HepG2 (cell line): ENCODE results near the gene CDC42EP1. TPM values are rescaled to one million over a fixed set of nuclear protein-coding genes. Genes with fewer than 3 reads are reported as not detected.

Experiments
- CENPT ChIP-seq: sonication (generic); formaldehyde crosslinking; IDR thresholded peaks from 2 replicates; pipeline ENCODE4 v1.8.0; 2022; ENCODE audit warnings: low read depth, mild to moderate bottlenecking, moderate library complexity, missing genetic modification reagents
- KDM2A ChIP-seq: sonication (generic); formaldehyde crosslinking; IDR thresholded peaks from 2 replicates; pipeline ENCODE4 v1.4.0; 2020; ENCODE audit warnings: low read depth, missing genetic modification reagents, borderline replicate concordance
- MTF2 ChIP-seq: sonication (generic); formaldehyde crosslinking; IDR thresholded peaks from 2 replicates; pipeline ENCODE4 v1.5.0; 2020; ENCODE audit warnings: missing genetic modification reagents, borderline replicate concordance
- SAFB2 ChIP-seq: sonication (generic); formaldehyde crosslinking; IDR thresholded peaks from 2 replicates; pipeline ENCODE4 v1.5.1; 2020; ENCODE audit warnings: missing genetic modification reagents, low read depth, mild to moderate bottlenecking, borderline replicate concordance
- THAP11 ChIP-seq: IDR thresholded peaks from 2 replicates; pipeline ENCODE4 v1.6.1; 2016; ENCODE audit warnings: missing biosample characterization, missing genetic modification reagents
- ZFYVE20 ChIP-seq: sonication (generic); formaldehyde crosslinking; IDR thresholded peaks from 2 replicates; pipeline ENCODE4 v1.8.0; 2023; ENCODE audit warnings: low read depth, mild to moderate bottlenecking, moderate library complexity, missing genetic modification reagents, borderline replicate concordance
- ZNF335 ChIP-seq: sonication (generic); formaldehyde crosslinking; IDR thresholded peaks from 2 replicates; pipeline ENCODE4 v1.4.0; 2020; ENCODE audit warnings: missing genetic modification reagents
- ZNF446 ChIP-seq: sonication (generic); formaldehyde crosslinking; IDR thresholded peaks from 2 replicates; pipeline ENCODE4 v1.5.0; 2020; ENCODE audit warnings: mild to moderate bottlenecking, missing genetic modification reagents
- ZNF709 ChIP-seq: sonication (generic); formaldehyde crosslinking; IDR thresholded peaks from 2 replicates; pipeline ENCODE4 v1.5.0; 2020; ENCODE audit warnings: mild to moderate bottlenecking, missing genetic modification reagents
- ZNF713 ChIP-seq: sonication (generic); formaldehyde crosslinking; IDR thresholded peaks from 2 replicates; pipeline ENCODE4 v1.4.0; 2020; ENCODE audit warnings: mild to moderate bottlenecking, missing genetic modification reagents
- ZZZ3 ChIP-seq: sonication (generic); formaldehyde crosslinking; IDR thresholded peaks from 2 replicates; pipeline ENCODE4 v1.4.0; 2020; ENCODE audit warnings: missing genetic modification reagents, mild to moderate bottlenecking, borderline replicate concordance
- polyA plus RNA-seq, 8 experiments: library from polyadenylated mRNA; depleted of rRNA in 3 of 8; stranded (reverse) in 7 of 8; unstranded in 1 of 8; fragments of >200 nt; fragmentation: Illumina TruSeq in 4 of 8; extraction: Trizol in 4 of 8; gene quantifications; 2 replicates each; pipeline versions ENCODE4 v1.2.1 to v1.2.3, GENCODE V29; 2011 to 2016; ENCODE audit warnings: low read depth in 4 of 8, missing spikeins in 1 of 8, mixed read lengths in 1 of 8; ENCODE audit not compliant: insufficient read depth in 1 of 8
- total RNA-seq, 5 experiments: library from RNA; depleted of rRNA; stranded (reverse); fragments of >200 nt; fragmentation: Illumina TruSeq; extraction: Trizol; gene quantifications; 2 replicates each; pipeline ENCODE4 v1.2.3, GENCODE V29; 2016; ENCODE audit warnings: low read depth in 1 of 5
- TF ChIP-seq, protein P1 (sequence below): fragments of 450-650 bp; IDR thresholded peaks from 2 replicates; pipeline ENCODE4 v1.6.1; 2016
- TF ChIP-seq, protein P2 (sequence below): conservative IDR thresholded peaks from 2 replicates; pipeline ENCODE4 v1.6.1; 2018; ENCODE audit warnings: missing genetic modification reagents
- TF ChIP-seq, protein P3 (sequence below): sonication (generic); formaldehyde crosslinking; IDR thresholded peaks from 2 replicates; pipeline ENCODE4 v1.8.0; 2022; ENCODE audit warnings: missing genetic modification reagents, low read depth, mild to moderate bottlenecking, borderline replicate concordance
- TF ChIP-seq, protein P4 (sequence below): sonication (generic); formaldehyde crosslinking; IDR thresholded peaks from 2 replicates; pipeline ENCODE4 v1.5.0; 2020; ENCODE audit warnings: mild to moderate bottlenecking, missing genetic modification reagents, borderline replicate concordance
- TF ChIP-seq, protein P5 (sequence below): sonication (generic); formaldehyde crosslinking; IDR thresholded peaks from 2 replicates; pipeline ENCODE4 v1.4.0; 2020; ENCODE audit warnings: missing genetic modification reagents, borderline replicate concordance

The CDC42EP1 gene
- total and polyA plus RNA-seq, 2 of the 13 experiments (the other 11 are each of a cell fraction or from before 2014, with no cell fraction given), result 17.1 to 29.5 TPM

DNA sequence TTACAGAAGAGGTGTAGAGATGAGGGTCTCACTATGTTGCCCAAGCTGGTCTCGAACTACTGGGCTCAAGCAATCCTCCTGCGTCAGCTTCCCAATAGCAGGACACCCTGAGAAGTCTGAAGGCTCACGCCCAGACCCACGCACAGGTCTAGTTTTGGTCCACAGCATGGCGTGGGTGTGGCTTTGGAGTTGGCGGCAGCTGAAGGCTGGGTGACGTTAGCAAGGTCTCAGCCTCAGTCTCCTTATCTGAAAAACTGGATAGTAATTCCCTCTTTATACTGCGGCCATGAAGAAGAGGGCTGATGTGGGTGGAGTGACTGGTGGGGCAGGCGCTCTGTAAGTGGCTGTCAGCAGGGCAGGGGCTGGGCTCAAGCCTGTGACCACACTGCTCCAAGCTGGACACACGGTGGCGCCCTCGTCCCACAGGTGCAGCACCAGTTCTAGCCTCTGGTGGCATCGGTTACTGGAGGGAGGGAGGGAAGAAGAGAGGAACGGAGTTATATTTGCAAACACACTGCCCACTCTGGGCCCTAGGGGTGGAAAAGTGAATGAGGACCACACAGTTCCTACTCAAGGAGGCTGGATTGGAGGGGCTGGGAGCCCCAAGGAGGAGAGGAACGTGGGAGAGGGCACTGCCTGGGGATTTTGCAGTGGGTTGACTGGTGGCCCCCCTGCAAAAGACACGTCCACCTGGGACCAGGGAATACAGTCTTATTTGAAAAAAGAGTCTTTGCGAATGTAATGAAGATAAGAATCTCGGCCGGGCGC, 21.5 kb upstream of the CDC42EP1 start (continued):
- TF ChIP-seq, protein P1, sequence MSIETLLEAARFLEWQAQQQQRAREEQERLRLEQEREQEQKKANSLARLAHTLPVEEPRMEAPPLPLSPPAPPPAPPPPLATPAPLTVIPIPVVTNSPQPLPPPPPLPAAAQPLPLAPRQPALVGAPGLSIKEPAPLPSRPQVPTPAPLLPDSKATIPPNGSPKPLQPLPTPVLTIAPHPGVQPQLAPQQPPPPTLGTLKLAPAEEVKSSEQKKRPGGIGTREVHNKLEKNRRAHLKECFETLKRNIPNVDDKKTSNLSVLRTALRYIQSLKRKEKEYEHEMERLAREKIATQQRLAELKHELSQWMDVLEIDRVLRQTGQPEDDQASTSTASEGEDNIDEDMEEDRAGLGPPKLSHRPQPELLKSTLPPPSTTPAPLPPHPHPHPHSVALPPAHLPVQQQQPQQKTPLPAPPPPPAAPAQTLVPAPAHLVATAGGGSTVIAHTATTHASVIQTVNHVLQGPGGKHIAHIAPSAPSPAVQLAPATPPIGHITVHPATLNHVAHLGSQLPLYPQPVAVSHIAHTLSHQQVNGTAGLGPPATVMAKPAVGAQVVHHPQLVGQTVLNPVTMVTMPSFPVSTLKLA, result no peak
- TF ChIP-seq THAP11 (CRISPR knock-in tag) (0 out of 2 replicates have a peak, but pooled peaks have one; percentile 41), KDM2A (CRISPR knock-in tag) (peak; percentile 62; the same call in 1 of the 2 replicates), SAFB2 (CRISPR knock-in tag) (no peak), ZNF713 (no peak), ZNF709 (0 out of 2 replicates have a peak, but pooled peaks have one; percentile 49), ZNF446 (CRISPR knock-in tag) (no peak), ZNF335 (CRISPR knock-in tag) (no peak), CENPT (CRISPR knock-in tag) (no peak), MTF2 (no peak), ZFYVE20 (no peak), ZZZ3 (CRISPR knock-in tag) (no peak)
- TF ChIP-seq, protein P2, sequence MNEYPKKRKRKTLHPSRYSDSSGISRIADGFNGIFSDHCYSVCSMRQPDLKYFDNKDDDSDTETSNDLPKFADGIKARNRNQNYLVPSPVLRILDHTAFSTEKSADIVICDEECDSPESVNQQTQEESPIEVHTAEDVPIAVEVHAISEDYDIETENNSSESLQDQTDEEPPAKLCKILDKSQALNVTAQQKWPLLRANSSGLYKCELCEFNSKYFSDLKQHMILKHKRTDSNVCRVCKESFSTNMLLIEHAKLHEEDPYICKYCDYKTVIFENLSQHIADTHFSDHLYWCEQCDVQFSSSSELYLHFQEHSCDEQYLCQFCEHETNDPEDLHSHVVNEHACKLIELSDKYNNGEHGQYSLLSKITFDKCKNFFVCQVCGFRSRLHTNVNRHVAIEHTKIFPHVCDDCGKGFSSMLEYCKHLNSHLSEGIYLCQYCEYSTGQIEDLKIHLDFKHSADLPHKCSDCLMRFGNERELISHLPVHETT, result no peak
- TF ChIP-seq, protein P3, sequence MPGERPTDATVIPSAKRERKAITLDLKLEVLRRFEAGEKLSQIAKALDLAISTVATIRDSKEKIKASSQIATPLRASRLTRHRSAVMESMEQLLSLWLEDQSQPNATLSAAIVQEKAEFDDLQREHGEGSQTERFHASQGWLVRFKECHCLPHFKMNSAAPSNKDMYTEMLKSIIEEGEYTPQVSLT (CRISPR knock-in tag), result no peak
- TF ChIP-seq, protein P4, sequence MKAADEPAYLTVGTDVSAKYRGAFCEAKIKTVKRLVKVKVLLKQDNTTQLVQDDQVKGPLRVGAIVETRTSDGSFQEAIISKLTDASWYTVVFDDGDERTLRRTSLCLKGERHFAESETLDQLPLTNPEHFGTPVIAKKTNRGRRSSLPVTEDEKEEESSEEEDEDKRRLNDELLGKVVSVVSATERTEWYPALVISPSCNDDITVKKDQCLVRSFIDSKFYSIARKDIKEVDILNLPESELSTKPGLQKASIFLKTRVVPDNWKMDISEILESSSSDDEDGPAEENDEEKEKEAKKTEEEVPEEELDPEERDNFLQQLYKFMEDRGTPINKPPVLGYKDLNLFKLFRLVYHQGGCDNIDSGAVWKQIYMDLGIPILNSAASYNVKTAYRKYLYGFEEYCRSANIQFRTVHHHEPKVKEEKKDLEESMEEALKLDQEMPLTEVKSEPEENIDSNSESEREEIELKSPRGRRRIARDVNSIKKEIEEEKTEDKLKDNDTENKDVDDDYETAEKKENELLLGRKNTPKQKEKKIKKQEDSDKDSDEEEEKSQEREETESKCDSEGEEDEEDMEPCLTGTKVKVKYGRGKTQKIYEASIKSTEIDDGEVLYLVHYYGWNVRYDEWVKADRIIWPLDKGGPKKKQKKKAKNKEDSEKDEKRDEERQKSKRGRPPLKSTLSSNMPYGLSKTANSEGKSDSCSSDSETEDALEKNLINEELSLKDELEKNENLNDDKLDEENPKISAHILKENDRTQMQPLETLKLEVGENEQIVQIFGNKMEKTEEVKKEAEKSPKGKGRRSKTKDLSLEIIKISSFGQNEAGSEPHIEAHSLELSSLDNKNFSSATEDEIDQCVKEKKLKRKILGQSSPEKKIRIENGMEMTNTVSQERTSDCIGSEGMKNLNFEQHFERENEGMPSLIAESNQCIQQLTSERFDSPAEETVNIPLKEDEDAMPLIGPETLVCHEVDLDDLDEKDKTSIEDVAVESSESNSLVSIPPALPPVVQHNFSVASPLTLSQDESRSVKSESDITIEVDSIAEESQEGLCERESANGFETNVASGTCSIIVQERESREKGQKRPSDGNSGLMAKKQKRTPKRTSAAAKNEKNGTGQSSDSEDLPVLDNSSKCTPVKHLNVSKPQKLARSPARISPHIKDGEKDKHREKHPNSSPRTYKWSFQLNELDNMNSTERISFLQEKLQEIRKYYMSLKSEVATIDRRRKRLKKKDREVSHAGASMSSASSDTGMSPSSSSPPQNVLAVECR (CRISPR knock-in tag), result peak; percentile 31; the same call in 1 of the 2 replicates
- TF ChIP-seq, protein P5, sequence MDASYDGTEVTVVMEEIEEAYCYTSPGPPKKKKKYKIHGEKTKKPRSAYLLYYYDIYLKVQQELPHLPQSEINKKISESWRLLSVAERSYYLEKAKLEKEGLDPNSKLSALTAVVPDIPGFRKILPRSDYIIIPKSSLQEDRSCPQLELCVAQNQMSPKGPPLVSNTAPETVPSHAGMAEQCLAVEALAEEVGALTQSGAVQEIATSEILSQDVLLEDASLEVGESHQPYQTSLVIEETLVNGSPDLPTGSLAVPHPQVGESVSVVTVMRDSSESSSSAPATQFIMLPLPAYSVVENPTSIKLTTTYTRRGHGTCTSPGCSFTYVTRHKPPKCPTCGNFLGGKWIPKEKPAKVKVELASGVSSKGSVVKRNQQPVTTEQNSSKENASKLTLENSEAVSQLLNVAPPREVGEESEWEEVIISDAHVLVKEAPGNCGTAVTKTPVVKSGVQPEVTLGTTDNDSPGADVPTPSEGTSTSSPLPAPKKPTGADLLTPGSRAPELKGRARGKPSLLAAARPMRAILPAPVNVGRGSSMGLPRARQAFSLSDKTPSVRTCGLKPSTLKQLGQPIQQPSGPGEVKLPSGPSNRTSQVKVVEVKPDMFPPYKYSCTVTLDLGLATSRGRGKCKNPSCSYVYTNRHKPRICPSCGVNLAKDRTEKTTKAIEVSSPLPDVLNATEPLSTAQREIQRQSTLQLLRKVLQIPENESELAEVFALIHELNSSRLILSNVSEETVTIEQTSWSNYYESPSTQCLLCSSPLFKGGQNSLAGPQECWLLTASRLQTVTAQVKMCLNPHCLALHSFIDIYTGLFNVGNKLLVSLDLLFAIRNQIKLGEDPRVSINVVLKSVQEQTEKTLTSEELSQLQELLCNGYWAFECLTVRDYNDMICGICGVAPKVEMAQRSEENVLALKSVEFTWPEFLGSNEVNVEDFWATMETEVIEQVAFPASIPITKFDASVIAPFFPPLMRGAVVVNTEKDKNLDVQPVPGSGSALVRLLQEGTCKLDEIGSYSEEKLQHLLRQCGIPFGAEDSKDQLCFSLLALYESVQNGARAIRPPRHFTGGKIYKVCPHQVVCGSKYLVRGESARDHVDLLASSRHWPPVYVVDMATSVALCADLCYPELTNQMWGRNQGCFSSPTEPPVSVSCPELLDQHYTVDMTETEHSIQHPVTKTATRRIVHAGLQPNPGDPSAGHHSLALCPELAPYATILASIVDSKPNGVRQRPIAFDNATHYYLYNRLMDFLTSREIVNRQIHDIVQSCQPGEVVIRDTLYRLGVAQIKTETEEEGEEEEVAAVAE (CRISPR knock-in tag), result 0 out of 2 replicates have a peak, but pooled peaks have one; percentile 27
